Fibroblast of mammary gland (primary cell): Measurements from ENCODE around the gene ADIPOR2.
"Not testable (repeated sequence)": the region's sequence is repeated elsewhere in the genome, so short reads cannot be mapped to it uniquely, and the experiment has no call there.

Experiments
- DNase-seq: peaks from one replicate; pipeline ENCODE4 v3.0.0-alpha.2; 2010; ENCODE audit warnings: low read depth
- H3K4me3 ChIP-seq: 2 replicates; pipeline ENCODE4 v1.5.1; 2011; ENCODE audit warnings: low read depth, mild to moderate bottlenecking, low read length, moderate library complexity; ENCODE audit not compliant: control insufficient read depth
- TF ChIP-seq, protein P1 (sequence below): conservative IDR thresholded peaks from 2 replicates; pipeline ENCODE4 v1.5.1; 2011; ENCODE audit warnings: low read depth, low read length, inconsistent platforms; ENCODE audit not compliant: control insufficient read depth, insufficient read depth

Gene ADIPOR2

DNA sequence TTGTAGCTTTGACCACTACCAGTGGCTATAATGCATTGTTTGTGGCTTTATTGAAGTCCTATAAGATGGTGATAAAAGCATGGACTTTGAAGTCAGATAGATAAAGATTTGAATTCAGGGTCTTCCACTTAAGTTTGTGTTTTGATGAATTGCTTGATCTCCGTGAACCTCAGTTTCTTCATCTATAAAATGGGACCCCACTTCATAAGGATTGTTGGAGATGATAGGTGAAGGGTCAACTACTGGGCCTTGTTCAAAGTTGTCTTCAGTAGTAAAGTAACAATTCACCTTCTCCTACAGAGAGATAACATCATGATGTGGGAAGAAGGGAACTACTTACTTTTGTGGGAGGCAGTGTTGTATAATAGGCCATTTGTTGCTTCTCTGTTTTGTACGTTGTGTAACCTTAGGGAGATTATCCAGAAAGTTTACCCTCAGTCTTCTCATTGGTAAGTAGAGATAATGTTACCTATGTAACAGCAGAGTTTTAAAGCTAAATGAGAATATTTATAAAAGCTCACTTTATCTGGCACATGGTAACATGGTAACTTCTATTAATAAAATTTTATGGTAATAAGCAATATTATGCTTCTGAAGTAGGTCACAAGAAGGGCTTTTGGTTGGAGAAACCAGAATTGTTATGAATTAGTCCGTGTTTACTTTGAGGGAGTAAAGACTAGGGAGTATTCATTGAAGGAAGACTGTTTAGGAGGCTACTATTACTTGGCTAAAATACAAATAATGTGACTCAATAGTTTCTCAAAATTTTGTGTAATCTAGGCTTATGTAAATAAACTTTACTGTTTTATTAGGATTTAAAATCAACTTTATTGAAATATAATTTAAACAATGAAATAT is 15.1 kb downstream of the ADIPOR2 start:
- TF ChIP-seq, protein P1, sequence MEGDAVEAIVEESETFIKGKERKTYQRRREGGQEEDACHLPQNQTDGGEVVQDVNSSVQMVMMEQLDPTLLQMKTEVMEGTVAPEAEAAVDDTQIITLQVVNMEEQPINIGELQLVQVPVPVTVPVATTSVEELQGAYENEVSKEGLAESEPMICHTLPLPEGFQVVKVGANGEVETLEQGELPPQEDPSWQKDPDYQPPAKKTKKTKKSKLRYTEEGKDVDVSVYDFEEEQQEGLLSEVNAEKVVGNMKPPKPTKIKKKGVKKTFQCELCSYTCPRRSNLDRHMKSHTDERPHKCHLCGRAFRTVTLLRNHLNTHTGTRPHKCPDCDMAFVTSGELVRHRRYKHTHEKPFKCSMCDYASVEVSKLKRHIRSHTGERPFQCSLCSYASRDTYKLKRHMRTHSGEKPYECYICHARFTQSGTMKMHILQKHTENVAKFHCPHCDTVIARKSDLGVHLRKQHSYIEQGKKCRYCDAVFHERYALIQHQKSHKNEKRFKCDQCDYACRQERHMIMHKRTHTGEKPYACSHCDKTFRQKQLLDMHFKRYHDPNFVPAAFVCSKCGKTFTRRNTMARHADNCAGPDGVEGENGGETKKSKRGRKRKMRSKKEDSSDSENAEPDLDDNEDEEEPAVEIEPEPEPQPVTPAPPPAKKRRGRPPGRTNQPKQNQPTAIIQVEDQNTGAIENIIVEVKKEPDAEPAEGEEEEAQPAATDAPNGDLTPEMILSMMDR, result no peak
- H3K4me3 ChIP-seq, result no peak overlapping the region
- peak; percentile 51 for DNase-seq

DNA sequence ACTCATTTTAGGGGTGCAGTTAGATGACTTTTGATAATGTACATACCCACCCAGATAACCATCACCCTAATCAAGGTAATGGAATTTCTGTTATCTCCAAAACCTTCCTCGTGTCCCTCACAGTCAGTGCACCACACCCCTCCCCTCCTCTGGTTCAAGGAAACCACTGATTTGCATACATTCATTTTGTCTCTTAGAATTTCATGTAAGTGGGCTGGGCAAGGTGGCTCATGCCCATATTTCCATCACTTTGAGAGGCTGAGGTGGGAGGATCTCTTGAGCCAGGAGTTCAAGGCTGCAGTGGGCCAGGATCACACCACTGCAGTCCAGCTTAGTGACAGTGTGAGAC is 15.7 kb downstream of the ADIPOR2 start:
- DNase-seq, result no peak
- H3K4me3 ChIP-seq, result no peak overlapping the region
- TF ChIP-seq, protein P1, result no peak

DNA sequence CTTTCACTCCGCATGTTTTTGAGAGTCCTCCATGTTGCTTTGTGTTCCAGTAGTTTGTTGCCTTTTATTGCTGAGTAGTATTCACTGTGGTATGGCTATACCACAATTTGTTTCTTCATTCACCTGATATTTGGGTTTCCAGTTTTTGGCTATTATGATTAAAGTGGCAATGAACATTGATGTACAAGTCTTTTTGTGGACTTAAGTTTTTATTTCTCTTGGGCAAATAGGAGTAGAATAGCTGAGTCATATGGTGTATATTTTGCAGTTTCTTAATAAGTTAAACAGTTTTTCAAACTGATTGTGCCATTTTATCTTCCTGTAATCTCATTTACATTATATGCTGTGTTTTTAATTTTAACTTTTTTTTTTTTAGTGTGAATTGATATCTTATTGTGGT is 16.2 kb downstream of the ADIPOR2 start:
- no peak for DNase-seq
- TF ChIP-seq, protein P1, result no peak
- no peak overlapping the region for H3K4me3 ChIP-seq

DNA sequence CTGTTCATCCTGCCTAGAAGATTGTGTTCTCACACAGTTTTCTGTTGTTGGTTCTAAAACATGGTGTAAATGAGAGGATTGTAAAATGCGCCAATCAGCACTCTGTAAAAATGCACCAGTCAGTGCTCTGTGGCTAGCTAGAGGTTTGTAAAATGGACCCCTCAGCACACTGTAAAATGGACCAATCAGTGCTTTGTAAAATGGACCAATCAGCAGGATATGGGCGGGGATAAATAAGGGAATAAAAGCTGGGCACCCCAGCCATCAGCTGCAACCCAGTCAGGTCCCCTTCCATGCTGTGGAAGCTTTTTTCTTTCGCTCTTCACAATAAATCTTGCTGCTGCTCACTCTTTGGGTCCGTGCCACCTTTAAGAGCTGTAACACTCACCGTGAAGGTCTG is 19.1 kb downstream of the ADIPOR2 start:
- DNase-seq, H3K4me3 ChIP-seq: not testable (repeated sequence)

DNA sequence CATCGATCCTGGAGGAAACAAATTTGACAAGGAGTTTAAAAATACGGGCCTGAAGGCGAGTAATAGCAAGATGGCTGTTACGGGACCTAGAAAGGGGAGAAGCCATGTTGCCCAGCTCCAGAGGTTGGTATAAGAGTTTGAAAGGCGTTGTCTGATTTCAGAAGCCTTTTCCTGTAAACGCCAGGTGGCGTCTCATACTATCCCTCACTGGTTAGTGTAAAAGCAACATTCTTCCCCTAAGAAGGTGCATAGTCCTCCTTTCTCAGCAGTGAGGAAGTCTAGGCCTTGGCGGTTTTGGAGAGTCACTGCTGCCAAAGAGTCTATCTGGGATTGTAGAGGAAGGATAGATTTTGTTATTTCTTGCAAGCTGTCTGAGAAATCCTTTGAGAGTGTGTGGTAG is 20.0 kb downstream of the ADIPOR2 start:
- not testable (repeated sequence) for H3K4me3 ChIP-seq, DNase-seq

DNA sequence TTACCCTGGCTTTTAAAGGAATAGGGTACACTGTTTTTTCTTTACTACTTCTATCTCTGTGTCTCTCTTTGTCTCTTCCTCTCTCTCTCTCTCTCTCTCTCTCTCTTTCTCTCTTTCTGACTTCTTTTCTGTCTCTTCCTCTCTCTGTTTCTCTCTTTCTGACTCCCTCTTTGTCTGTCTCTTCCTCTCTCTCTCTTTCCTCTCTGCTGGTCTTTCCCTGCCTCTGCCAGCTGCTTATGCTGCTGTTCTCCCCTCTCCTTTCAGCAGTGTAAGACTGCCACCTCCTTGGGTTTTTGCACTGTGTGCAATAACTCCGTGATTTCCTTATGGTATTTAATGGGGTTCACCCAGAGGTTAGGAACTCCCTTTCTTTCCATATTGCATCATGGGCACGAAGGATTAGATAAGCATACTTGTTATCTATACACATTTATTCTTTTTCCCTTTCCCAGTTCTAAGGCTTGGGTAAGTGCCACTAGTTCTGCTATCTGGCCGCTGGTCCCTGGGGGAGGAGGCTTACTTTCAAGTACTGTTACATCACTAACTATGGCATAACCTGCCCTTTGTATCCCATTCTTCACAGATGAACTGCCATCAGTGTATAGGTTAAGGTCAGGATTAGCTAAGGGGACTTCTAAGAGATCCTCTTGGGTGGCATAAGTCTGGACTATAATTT is 20.8 kb downstream of the ADIPOR2 start:
- DNase-seq, result peak; percentile 15
- not testable (repeated sequence) for H3K4me3 ChIP-seq

DNA sequence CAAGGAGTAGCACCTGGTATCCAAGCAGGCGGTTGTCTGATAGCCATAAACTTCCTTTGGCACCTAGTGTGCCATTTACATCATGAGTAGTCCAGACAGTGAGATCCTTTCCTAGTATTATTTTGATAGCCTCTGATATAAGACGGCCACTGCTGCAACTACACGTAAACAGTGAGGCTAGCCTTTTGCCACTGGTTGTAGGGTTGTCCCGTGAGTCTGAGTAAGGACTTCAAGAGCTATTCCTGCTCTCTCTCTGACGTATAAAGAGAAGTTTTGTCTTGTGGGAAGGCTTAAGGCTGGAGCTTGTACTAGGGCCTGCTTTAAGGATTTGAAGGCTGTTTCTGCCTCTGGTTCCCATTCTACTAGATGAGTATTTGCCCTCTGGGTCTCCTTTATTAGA is 21.4 kb downstream of the ADIPOR2 start:
- DNase-seq, H3K4me3 ChIP-seq: not testable (repeated sequence)

DNA sequence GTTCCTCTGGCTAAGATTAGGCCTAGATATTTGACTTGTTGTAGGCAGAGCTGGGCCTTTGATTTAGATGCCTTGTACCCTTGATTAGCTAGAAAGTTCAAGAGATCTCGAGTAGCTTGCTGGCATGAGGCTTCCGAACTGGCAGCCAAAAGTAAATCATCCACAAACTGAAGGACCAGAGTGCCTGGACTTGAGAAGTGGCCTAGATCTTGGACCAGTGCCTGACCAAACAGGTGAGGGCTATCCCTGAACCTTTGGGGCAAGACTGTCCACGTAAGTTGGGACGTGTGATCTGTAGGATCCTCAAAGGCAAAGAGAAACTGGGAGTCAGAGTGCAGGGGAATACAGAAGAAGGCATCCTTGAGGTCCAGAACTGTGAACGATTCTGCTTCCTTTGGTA is 22.0 kb downstream of the ADIPOR2 start:
- H3K4me3 ChIP-seq, DNase-seq: not testable (repeated sequence)

DNA sequence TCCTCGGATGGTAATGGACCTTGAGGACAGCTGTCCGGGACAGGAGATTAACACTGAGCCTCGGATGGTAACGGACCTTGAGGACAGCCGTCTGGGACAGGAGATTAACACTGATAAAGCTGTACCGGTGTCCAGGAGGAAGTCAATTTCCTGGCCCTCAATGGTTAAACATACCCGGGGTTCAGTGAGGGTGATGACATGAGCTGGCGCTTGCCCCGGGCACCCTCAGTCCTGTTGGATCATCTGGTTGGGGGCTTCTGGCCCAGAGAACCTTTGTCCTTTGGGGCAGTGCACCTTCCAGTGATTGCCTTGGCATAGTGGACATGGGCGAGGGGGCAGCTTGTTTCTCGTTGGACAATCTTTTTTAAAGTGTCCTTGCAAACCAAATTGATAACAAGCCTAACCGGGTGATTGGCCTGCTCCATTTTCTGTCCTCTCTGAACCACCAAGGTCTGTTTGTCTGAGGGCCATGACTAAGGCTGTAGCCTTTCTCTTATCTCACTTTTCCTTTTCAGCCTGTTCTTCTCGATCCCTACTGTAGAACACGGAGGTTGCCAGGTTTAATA is 23.0 kb downstream of the ADIPOR2 start:
- H3K4me3 ChIP-seq, DNase-seq: not testable (repeated sequence)

DNA sequence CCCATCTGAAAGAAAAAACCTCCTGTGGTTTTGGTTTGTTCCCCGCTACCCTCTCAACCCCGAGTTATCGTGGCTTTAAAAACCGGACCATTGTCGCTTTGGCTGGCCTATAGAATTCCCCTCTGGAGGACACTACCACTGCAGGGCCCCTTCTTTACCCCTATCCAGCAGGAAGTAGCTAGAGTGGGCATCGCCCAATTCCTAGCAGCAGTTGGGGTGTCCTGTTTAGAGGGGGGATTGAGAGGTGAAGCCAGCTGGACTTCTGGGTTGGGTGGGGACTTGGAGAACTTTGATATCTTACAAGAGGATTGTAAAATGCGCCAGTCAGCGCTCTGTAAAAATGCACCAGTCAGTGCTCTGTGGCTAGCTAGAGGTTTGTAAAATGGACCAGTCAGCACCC is 24.6 kb downstream of the ADIPOR2 start:
- not testable (repeated sequence) for H3K4me3 ChIP-seq
- peak; percentile 23 for DNase-seq
